Adrenal gland (tissue), 5 donors: ENCODE measurements around the gene MTUS2.

Source experiments
- CTCF ChIP-seq, 6 experiments: fragments of 450-650 bp in 4 of 6; fragments of 200-600 bp in 2 of 6; sonication (generic) in 1 of 6; IDR thresholded peaks; 1 replicate in 5 of 6; 2 replicates in 1 of 6; pipeline versions ENCODE4 v1.5.1 to v1.8.0; 2016 to 2021; ENCODE audit warnings: antibody characterized with exemption in 6 of 6, mild to moderate bottlenecking in 2 of 6, moderate library complexity in 1 of 6
- POLR2A ChIP-seq, 2 donors: fragments of 450-650 bp; IDR thresholded peaks; one replicate each; pipeline ENCODE4 v1.6.1; 2017; ENCODE audit warnings: antibody characterized with exemption in 2 of 2, mild to moderate bottlenecking in 2 of 2, moderate library complexity in 1 of 2
- donor health status: DM: no; HTN: no; CAD: no.

- no peak for TF ChIP-seq CTCF (IDR thresholded peaks at IDR 0.05)
- no peak for TF ChIP-seq POLR2A (IDR thresholded peaks at IDR 0.05)
These were observed 45.1 kb downstream of the MTUS2 start for GRCh38 chr13:28865149-28865744.
